HFFc6 (cell line): ENCODE data around the gene CRTAC1. TPM values are rescaled to one million over a fixed set of nuclear protein-coding genes. Genes with fewer than 3 reads are reported as not detected.

Experiments used
- DNase-seq: peaks from one replicate; pipeline ENCODE4 v3.0.0-alpha.2; 2018
- H3K27ac Mint-ChIP-seq: 2 replicates; pipeline ENCODE4 v1.8.0; 2020; ENCODE audit warnings: mild to moderate bottlenecking, mixed read lengths
- H3K27me3 Mint-ChIP-seq: 2 replicates; pipeline ENCODE4 v1.8.0; 2021; ENCODE audit warnings: mild to moderate bottlenecking, moderate library complexity, mixed read lengths; ENCODE audit not compliant: insufficient read depth
- H3K36me3 Mint-ChIP-seq: 2 replicates; pipeline ENCODE4 v1.8.0; 2021; ENCODE audit warnings: low read depth, mixed read lengths
- H3K4me1 Mint-ChIP-seq: 2 replicates; pipeline ENCODE4 v1.8.0; 2020; ENCODE audit warnings: low read depth, mixed read lengths
- H3K4me3 Mint-ChIP-seq: 2 replicates; pipeline ENCODE4 v1.8.0; 2020; ENCODE audit warnings: mild to moderate bottlenecking, moderate library complexity, mixed read lengths
- H3K9me3 Mint-ChIP-seq: 2 replicates; pipeline ENCODE4 v1.8.0; 2020; ENCODE audit warnings: mild to moderate bottlenecking, mixed read lengths
- total RNA-seq, 6 experiments: library from RNA; stranded (reverse); fragmentation: NEBNext Ultra II Directional; extraction: Animal tissue kit (Norgen Biotek cat#: 25700); gene quantifications; 2 replicates in 1 of 6; 3 replicates in 5 of 6; pipeline ENCODE4 v1.2.3, GENCODE V29; 2021
- TF ChIP-seq, protein P1 (sequence below): fragments of 200-600 bp; sonication (generic); IDR thresholded peaks from 2 replicates; pipeline ENCODE4 v1.5.0; 2021; ENCODE audit warnings: antibody characterized with exemption, mild to moderate bottlenecking

The CRTAC1 gene
- total RNA-seq, 6 experiments from 2014 or later, result not detected

GRCh38 chr10:97883092-97883485 is 147.3 kb downstream of the CRTAC1 start:
- no peak overlapping the region for H3K4me3 Mint-ChIP-seq
- H3K9me3 Mint-ChIP-seq, result no peaks in the 10 kb centered on the region
- H3K27ac Mint-ChIP-seq, result no peak overlapping the region
- TF ChIP-seq, protein P1, sequence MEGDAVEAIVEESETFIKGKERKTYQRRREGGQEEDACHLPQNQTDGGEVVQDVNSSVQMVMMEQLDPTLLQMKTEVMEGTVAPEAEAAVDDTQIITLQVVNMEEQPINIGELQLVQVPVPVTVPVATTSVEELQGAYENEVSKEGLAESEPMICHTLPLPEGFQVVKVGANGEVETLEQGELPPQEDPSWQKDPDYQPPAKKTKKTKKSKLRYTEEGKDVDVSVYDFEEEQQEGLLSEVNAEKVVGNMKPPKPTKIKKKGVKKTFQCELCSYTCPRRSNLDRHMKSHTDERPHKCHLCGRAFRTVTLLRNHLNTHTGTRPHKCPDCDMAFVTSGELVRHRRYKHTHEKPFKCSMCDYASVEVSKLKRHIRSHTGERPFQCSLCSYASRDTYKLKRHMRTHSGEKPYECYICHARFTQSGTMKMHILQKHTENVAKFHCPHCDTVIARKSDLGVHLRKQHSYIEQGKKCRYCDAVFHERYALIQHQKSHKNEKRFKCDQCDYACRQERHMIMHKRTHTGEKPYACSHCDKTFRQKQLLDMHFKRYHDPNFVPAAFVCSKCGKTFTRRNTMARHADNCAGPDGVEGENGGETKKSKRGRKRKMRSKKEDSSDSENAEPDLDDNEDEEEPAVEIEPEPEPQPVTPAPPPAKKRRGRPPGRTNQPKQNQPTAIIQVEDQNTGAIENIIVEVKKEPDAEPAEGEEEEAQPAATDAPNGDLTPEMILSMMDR, result no peak
- H3K4me1 Mint-ChIP-seq, result peaks cover 11% of the 10 kb centered on the region
- H3K27me3 Mint-ChIP-seq, result peaks cover 16% of the 10 kb centered on the region
- DNase-seq, result no peak
- no peaks in the 10 kb centered on the region for H3K36me3 Mint-ChIP-seq

- H3K27ac Mint-ChIP-seq, result no peak overlapping the region
- DNase-seq, result peak; percentile 86
- no peak overlapping the region for H3K4me3 Mint-ChIP-seq
- H3K36me3 Mint-ChIP-seq, result no peaks in the 10 kb centered on the region
- peaks cover 9% of the 10 kb centered on the region for H3K4me1 Mint-ChIP-seq
- H3K9me3 Mint-ChIP-seq, result no peaks in the 10 kb centered on the region
- H3K27me3 Mint-ChIP-seq, result peaks cover 19% of the 10 kb centered on the region
- TF ChIP-seq, protein P1, result no peak
These were observed 148.0 kb downstream of the CRTAC1 start for GRCh38 chr10:97882142-97883091.

DNA sequence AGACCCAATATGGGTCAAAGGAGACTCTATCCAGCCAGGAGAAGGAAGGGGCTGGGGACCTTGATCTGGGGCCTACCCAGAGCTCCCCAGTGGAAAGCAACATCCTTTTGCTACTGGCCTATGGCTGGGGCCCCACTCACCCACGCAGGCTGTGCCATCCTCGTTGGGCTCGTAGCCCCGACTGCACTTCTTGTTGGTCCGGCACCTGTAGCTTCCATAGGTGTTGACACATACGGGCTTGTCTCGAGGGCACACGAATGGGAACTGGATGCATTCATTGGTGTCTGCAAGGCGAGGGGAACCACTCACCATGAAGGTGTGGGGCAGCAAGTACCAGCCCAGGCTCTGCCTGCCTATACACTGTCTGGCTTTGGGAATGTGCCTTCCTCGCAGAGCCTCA is 150.3 kb downstream of the CRTAC1 start:
- peaks cover 9% of the 10 kb centered on the region for H3K4me1 Mint-ChIP-seq
- H3K27me3 Mint-ChIP-seq, result peaks cover 26% of the 10 kb centered on the region
- H3K36me3 Mint-ChIP-seq, result no peaks in the 10 kb centered on the region
- H3K27ac Mint-ChIP-seq, result no peak overlapping the region
- no peak overlapping the region for H3K4me3 Mint-ChIP-seq
- no peak for DNase-seq
- TF ChIP-seq, protein P1, result no peak
- no peaks in the 10 kb centered on the region for H3K9me3 Mint-ChIP-seq

- TF ChIP-seq, protein P1, result no peak
- no peaks in the 10 kb centered on the region for H3K36me3 Mint-ChIP-seq
- H3K4me3 Mint-ChIP-seq, result no peak overlapping the region
- H3K27me3 Mint-ChIP-seq, result peaks cover 30% of the 10 kb centered on the region
- H3K4me1 Mint-ChIP-seq, result peaks cover 9% of the 10 kb centered on the region
- DNase-seq, result no peak
- H3K9me3 Mint-ChIP-seq, result no peaks in the 10 kb centered on the region
- H3K27ac Mint-ChIP-seq, result no peak overlapping the region
These were observed 151.2 kb downstream of the CRTAC1 start for GRCh38 chr10:97879241-97879640.

DNA sequence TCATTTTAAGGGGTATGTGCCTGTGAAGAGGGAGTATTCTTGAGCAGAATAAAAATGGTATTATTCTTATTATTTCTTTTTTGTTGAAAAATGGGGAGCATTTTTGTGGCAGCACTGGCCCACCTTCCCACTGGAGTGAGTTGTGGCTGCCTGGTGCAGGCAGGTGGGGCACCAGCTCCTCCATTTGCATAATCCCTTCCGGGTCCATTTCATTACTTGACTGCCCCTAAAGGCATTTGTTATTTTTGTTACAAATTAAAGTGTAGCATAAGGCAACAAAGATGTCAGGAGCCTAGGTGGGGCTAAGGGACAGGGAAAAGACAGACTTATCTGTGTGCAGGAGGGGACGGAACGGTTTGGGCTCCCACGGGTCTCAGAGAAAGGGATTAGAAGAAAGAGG is 154.0 kb downstream of the CRTAC1 start:
- Mint-ChIP-seq H3K36me3 (no peaks in the 10 kb centered on the region), H3K4me3 (no peak overlapping the region), H3K27ac (no peak overlapping the region), H3K4me1 (no peaks in the 10 kb centered on the region), H3K27me3 (peaks cover 43% of the 10 kb centered on the region), H3K9me3 (no peaks in the 10 kb centered on the region)
- TF ChIP-seq, protein P1, result no peak
- no peak for DNase-seq
